Measurements from ENCODE around the gene PAIP1. TPM values are rescaled to one million over a fixed set of nuclear protein-coding genes. Genes with fewer than 3 reads are reported as not detected.

Gene PAIP1
- total RNA-seq, 3 donors from 2014 or later (not counting 1 experiment from before 2014, with no cell fraction given) = 22.4 to 35.1 (median 29.2) TPM

DNA sequence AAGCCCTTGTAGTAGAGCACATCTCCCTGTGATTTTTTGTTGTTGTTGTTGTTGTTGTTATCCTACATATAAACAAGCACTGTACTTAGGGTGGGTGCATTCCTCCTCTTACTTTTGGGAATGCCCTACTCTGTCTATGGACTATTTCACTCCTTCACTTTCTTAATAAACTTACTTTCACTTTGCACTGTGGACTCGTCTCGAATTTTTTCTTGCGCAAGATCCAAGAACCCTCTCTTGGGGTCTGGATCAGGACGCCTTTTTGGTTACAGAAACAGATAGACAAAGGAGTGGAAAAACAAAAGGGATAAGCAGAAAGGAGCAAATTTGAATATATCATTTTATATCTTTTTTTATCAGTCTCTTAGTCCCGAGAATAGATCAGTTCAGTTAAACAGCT, 14.4 kb upstream of the PAIP1 start:
- H3K4me1 ChIP-seq (ENCODE audit: control insufficient read depth, insufficient read depth, low read length) = no peaks in the 10 kb centered on the region
- no peaks in the 10 kb centered on the region for H3K9me3 ChIP-seq (ENCODE audit: control insufficient read depth, insufficient read depth, low read length)
- no peaks in the 10 kb centered on the region for H3K36me3 ChIP-seq (ENCODE audit: control insufficient read depth, insufficient read depth, low read length)
- TF ChIP-seq, protein P1, sequence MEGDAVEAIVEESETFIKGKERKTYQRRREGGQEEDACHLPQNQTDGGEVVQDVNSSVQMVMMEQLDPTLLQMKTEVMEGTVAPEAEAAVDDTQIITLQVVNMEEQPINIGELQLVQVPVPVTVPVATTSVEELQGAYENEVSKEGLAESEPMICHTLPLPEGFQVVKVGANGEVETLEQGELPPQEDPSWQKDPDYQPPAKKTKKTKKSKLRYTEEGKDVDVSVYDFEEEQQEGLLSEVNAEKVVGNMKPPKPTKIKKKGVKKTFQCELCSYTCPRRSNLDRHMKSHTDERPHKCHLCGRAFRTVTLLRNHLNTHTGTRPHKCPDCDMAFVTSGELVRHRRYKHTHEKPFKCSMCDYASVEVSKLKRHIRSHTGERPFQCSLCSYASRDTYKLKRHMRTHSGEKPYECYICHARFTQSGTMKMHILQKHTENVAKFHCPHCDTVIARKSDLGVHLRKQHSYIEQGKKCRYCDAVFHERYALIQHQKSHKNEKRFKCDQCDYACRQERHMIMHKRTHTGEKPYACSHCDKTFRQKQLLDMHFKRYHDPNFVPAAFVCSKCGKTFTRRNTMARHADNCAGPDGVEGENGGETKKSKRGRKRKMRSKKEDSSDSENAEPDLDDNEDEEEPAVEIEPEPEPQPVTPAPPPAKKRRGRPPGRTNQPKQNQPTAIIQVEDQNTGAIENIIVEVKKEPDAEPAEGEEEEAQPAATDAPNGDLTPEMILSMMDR (IDR thresholded peaks at IDR 0.05) = no peak
- WGBS (ENCODE audit: insufficient coverage) = 78% methylated on average over 5 of the region's 5 CpGs
- intact Hi-C loops (cut with micrococcal nuclease) = no loop called here
- no peak overlapping the region for H3K4me3 ChIP-seq (ENCODE audit: low read length)
- H3K27me3 ChIP-seq (ENCODE audit: control insufficient read depth, insufficient read depth, low read length) = no peaks in the 10 kb centered on the region
- Mint-ChIP-seq H3K4me3 (no peak overlapping the region), H3K36me3 (peaks cover 5% of the 10 kb centered on the region), H3K27ac (no peak overlapping the region), H3K9me3 (no peaks in the 10 kb centered on the region), H3K27me3 (ENCODE audit: low read depth in 2 of 2) (no peaks in the 10 kb centered on the region), H3K4me1 (no peaks in the 10 kb centered on the region)
- DNase-seq (no peak), ATAC-seq (no peak)
- no peak overlapping the region for H3K27ac ChIP-seq (ENCODE audit: low read length)

DNA sequence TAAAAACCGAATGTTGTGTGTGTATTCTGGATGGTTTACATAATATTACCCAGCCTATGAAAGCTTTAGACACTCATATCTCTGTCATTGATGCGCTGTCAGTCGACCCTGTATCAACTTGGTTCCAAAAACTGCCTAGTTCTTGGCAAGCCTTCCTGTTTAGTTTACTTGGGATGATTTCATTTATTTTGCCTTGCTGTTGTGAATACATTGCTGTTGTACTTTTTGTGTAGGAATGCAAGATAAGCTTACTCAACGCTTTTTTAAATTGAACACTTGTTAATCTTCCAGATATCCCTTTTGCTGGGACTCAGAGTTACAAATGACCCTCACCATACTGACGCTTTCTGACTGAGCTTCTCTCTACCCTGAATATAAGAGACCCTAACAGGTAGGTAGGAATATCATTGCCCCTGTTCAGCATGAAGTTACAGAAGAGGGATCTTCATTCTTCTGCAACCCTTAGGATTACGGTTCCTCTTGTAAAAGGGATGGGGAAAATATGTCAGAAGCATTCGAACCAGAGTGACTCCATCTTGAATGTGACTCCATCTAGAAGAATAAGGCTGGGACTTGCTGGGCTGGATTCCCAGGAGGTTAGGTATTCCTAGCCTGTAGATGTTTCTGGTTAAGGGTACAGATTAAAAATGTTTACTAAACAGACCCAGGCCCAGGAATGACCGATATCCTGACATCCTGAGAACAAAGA, 13.7 kb upstream of the PAIP1 start:
- ATAC-seq (no peak), DNase-seq (no peak)
- H3K4me1 Mint-ChIP-seq = no peaks in the 10 kb centered on the region
- no peaks in the 10 kb centered on the region for H3K9me3 Mint-ChIP-seq
- TF ChIP-seq, protein P1 (IDR thresholded peaks at IDR 0.05) = no peak
- Histone ChIP-seq H3K4me1 (ENCODE audit: control insufficient read depth, insufficient read depth, low read length) (no peaks in the 10 kb centered on the region), H3K27me3 (ENCODE audit: control insufficient read depth, insufficient read depth, low read length) (no peaks in the 10 kb centered on the region), H3K4me3 (ENCODE audit: low read length) (no peak overlapping the region), H3K9me3 (ENCODE audit: control insufficient read depth, insufficient read depth, low read length) (no peaks in the 10 kb centered on the region), H3K36me3 (ENCODE audit: control insufficient read depth, insufficient read depth, low read length) (no peaks in the 10 kb centered on the region), H3K27ac (ENCODE audit: low read length) (no peak overlapping the region)
- no peak overlapping the region for H3K4me3 Mint-ChIP-seq
- H3K27ac Mint-ChIP-seq = no peak overlapping the region
- intact Hi-C loops (cut with micrococcal nuclease) = no loop called here
- WGBS (ENCODE audit: insufficient coverage) = over 99% methylated on average over 5 of the region's 8 CpGs
- H3K36me3 Mint-ChIP-seq = peaks cover 1% of the 10 kb centered on the region
- H3K27me3 Mint-ChIP-seq (ENCODE audit: low read depth in 2 of 2) = no peaks in the 10 kb centered on the region

DNA sequence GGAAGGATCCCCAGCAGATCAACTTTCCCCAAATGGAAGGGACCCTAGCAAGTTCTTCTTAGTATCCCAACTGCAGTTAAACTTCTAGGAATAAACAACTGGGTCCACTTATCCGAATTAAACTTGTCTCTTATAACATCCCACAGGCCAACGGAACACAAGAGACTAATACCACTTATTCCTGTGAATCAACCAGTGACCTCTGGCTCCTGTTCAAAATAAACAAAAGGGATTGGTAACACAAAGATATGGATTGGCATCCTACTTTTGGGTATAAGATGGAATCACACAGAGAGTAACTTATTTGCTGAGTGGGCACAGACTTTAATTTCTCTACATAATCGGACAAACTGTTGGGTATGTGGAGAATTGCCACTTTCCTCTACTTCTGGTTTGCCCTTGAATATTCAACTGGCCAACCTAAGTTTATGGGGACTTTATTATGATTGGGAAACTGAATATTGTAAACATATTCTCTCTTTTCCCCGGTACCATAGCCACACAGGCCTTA, 12.4 kb upstream of the PAIP1 start:
- intact Hi-C loops (cut with micrococcal nuclease) = no loop called here
- H3K4me1 ChIP-seq (ENCODE audit: control insufficient read depth, insufficient read depth, low read length) = no peaks in the 10 kb centered on the region
- Mint-ChIP-seq H3K36me3 (no peaks in the 10 kb centered on the region), H3K4me1 (no peaks in the 10 kb centered on the region), H3K27me3 (ENCODE audit: low read depth in 2 of 2) (no peaks in the 10 kb centered on the region), H3K4me3 (no peak overlapping the region), H3K9me3 (no peaks in the 10 kb centered on the region), H3K27ac (no peak overlapping the region)
- H3K27me3 ChIP-seq (ENCODE audit: control insufficient read depth, insufficient read depth, low read length) = no peaks in the 10 kb centered on the region
- H3K9me3 ChIP-seq (ENCODE audit: control insufficient read depth, insufficient read depth, low read length) = no peaks in the 10 kb centered on the region
- no peaks in the 10 kb centered on the region for H3K36me3 ChIP-seq (ENCODE audit: control insufficient read depth, insufficient read depth, low read length)
- no peak overlapping the region for H3K27ac ChIP-seq (ENCODE audit: low read length)
- no peak for DNase-seq
- no peak overlapping the region for H3K4me3 ChIP-seq (ENCODE audit: low read length)
- WGBS (ENCODE audit: insufficient coverage) = 100% methylated on average over 3 of the region's 4 CpGs
- TF ChIP-seq, protein P1 (IDR thresholded peaks at IDR 0.05) = no peak
- no peak for ATAC-seq

GRCh38 chr5:43567967-43568366, 11.1 kb upstream of the PAIP1 start:
- intact Hi-C loops (cut with micrococcal nuclease) = no loop called here
- Mint-ChIP-seq H3K4me3 (no peak overlapping the region), H3K27me3 (ENCODE audit: low read depth in 2 of 2) (no peaks in the 10 kb centered on the region), H3K9me3 (no peaks in the 10 kb centered on the region), H3K4me1 (no peaks in the 10 kb centered on the region), H3K36me3 (no peaks in the 10 kb centered on the region), H3K27ac (no peak overlapping the region)
- no peaks in the 10 kb centered on the region for H3K4me1 ChIP-seq (ENCODE audit: control insufficient read depth, insufficient read depth, low read length)
- no peaks in the 10 kb centered on the region for H3K9me3 ChIP-seq (ENCODE audit: control insufficient read depth, insufficient read depth, low read length)
- no peak for DNase-seq
- H3K4me3 ChIP-seq (ENCODE audit: low read length) = no peak overlapping the region
- WGBS (ENCODE audit: insufficient coverage) = 82% methylated on average over 3 of the region's 3 CpGs
- H3K27ac ChIP-seq (ENCODE audit: low read length) = no peak overlapping the region
- H3K27me3 ChIP-seq (ENCODE audit: control insufficient read depth, insufficient read depth, low read length) = no peaks in the 10 kb centered on the region
- no peak for ATAC-seq
- TF ChIP-seq, protein P1 (IDR thresholded peaks at IDR 0.05) = no peak
- no peaks in the 10 kb centered on the region for H3K36me3 ChIP-seq (ENCODE audit: control insufficient read depth, insufficient read depth, low read length)

Data from natural killer cell (primary cell).